Osteocyte (in vitro differentiated cells): ENCODE results near the gene CSNK1G2. TPM values are rescaled to one million over a fixed set of nuclear protein-coding genes. Genes with fewer than 3 reads are reported as not detected.

Experiments
- DNase-seq: peaks from one replicate; pipeline ENCODE4 v3.0.0; 2021; ENCODE audit warnings: mixed read lengths; ENCODE audit not compliant: unreplicated experiment; ENCODE audit errors: extremely low spot score
- H3K27ac Mint-ChIP-seq: one replicate; pipeline ENCODE4 v1.8.0; 2021; ENCODE audit warnings: mild to moderate bottlenecking, mixed read lengths; ENCODE audit not compliant: unreplicated experiment
- H3K27me3 Mint-ChIP-seq: one replicate; pipeline ENCODE4 v1.8.0; 2021; ENCODE audit warnings: mixed read lengths; ENCODE audit not compliant: unreplicated experiment
- H3K36me3 Mint-ChIP-seq: one replicate; pipeline ENCODE4 v1.8.0; 2021; ENCODE audit warnings: mixed read lengths; ENCODE audit not compliant: unreplicated experiment
- H3K4me1 Mint-ChIP-seq: one replicate; pipeline ENCODE4 v1.8.0; 2021; ENCODE audit warnings: mixed read lengths; ENCODE audit not compliant: unreplicated experiment
- H3K4me3 Mint-ChIP-seq: one replicate; pipeline ENCODE4 v1.8.0; 2021; ENCODE audit warnings: mild to moderate bottlenecking, moderate library complexity, mixed read lengths; ENCODE audit not compliant: unreplicated experiment
- H3K9me3 Mint-ChIP-seq: one replicate; pipeline ENCODE4 v1.8.0; 2021; ENCODE audit warnings: mixed read lengths; ENCODE audit not compliant: unreplicated experiment
- total RNA-seq: library from RNA; stranded (reverse); gene quantifications from 2 replicates; pipeline ENCODE4 v1.2.1, GENCODE V29; 2021
- TF ChIP-seq, protein P1 (sequence below): fragments of 200-600 bp; sonication (generic); IDR thresholded peaks from 2 replicates; pipeline ENCODE4 v1.5.0; 2021; ENCODE audit warnings: antibody characterized with exemption, mild to moderate bottlenecking, moderate library complexity

Gene CSNK1G2
- total RNA-seq, 1 donor from 2014 or later: 72.2 TPM

DNA sequence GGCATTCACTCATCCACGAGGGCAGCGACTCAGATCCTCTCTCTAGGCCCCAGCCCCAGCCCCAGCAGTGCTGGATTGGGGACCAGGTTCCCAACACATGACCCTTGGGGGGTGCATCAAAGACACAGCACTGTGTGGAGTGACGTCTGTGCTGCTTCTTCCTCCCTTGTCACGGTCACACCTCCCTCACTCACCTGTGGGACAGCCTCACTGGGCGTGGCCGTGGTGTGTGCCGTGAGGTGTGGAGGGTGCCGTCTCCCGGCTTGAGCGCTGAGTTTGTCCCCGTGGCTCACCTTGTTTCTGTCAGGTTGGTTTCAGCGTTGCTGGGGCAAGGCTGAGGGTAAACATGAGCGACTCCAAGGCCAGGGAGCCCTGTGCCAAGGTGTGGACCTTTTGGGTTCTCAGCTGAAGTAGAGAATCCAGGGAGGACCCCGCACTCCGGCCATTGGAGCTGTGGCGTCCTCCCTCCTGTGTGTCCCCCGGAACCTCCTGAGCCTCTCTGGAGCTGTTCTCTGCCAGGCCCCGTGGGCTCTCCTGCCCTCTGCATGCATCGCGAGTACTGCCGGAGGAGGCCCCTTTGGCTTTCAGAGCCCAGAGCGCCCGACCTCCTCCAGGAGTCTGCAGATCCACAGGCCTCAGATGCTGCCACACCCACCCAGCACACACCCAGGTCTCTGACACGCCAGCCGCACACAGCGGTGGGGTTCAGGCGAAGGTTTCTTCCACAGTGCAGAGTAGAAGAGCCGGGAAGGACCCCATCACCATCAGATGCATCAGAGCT is 33.6 kb downstream of the CSNK1G2 start:
- Mint-ChIP-seq H3K36me3 (peaks cover 6% of the 10 kb centered on the region), H3K4me3 (no peak overlapping the region), H3K27me3 (no peaks in the 10 kb centered on the region), H3K9me3 (no peaks in the 10 kb centered on the region), H3K27ac (no peak overlapping the region), H3K4me1 (no peaks in the 10 kb centered on the region)
- TF ChIP-seq, protein P1, sequence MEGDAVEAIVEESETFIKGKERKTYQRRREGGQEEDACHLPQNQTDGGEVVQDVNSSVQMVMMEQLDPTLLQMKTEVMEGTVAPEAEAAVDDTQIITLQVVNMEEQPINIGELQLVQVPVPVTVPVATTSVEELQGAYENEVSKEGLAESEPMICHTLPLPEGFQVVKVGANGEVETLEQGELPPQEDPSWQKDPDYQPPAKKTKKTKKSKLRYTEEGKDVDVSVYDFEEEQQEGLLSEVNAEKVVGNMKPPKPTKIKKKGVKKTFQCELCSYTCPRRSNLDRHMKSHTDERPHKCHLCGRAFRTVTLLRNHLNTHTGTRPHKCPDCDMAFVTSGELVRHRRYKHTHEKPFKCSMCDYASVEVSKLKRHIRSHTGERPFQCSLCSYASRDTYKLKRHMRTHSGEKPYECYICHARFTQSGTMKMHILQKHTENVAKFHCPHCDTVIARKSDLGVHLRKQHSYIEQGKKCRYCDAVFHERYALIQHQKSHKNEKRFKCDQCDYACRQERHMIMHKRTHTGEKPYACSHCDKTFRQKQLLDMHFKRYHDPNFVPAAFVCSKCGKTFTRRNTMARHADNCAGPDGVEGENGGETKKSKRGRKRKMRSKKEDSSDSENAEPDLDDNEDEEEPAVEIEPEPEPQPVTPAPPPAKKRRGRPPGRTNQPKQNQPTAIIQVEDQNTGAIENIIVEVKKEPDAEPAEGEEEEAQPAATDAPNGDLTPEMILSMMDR: no peak
- no peak for DNase-seq

DNA sequence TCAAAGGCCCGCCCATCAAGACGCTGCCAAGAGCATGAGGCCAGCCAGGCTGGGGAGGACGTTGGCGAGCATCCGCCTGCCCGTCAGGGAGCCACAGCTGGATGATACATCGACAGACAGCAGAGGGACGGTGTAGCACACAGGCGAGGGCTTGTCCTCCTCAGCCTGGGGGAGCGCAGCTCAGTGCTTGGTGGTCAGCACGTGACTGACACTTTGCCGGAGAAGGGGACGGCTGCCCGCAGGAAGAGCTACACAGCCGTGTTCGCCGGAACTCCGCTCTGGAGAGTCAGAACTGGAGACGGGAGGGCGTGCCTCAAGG is 34.1 kb downstream of the CSNK1G2 start:
- Mint-ChIP-seq H3K9me3 (no peaks in the 10 kb centered on the region), H3K27ac (no peak overlapping the region), H3K27me3 (no peaks in the 10 kb centered on the region), H3K4me1 (no peaks in the 10 kb centered on the region), H3K36me3 (peaks cover 6% of the 10 kb centered on the region), H3K4me3 (no peak overlapping the region)
- DNase-seq: no peak
- TF ChIP-seq, protein P1: no peak

DNA sequence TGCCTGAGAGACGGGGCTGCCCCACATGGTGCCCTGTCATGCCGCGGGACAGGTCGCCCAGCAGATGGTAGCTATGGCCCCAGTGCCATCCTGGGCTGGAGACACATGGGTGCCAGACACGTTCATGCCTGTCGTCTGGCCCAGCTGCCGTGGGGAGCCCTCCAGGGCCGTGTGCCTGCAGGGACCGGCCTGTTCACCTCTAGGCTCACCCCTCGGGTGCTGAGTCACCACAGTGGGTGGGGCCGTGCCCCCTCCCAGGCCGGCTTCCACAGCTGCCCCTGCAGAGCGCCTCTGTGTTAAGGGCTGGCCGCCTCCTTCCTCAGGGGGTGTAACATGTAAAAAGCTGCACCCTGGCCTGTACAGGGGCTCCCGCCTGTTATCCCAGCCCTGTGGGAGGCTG is 36.1 kb downstream of the CSNK1G2 start:
- Mint-ChIP-seq H3K4me3 (no peak overlapping the region), H3K4me1 (no peaks in the 10 kb centered on the region), H3K27ac (no peak overlapping the region), H3K27me3 (no peaks in the 10 kb centered on the region), H3K36me3 (peaks cover 12% of the 10 kb centered on the region), H3K9me3 (no peaks in the 10 kb centered on the region)
- TF ChIP-seq, protein P1: no peak
- DNase-seq: no peak

DNA sequence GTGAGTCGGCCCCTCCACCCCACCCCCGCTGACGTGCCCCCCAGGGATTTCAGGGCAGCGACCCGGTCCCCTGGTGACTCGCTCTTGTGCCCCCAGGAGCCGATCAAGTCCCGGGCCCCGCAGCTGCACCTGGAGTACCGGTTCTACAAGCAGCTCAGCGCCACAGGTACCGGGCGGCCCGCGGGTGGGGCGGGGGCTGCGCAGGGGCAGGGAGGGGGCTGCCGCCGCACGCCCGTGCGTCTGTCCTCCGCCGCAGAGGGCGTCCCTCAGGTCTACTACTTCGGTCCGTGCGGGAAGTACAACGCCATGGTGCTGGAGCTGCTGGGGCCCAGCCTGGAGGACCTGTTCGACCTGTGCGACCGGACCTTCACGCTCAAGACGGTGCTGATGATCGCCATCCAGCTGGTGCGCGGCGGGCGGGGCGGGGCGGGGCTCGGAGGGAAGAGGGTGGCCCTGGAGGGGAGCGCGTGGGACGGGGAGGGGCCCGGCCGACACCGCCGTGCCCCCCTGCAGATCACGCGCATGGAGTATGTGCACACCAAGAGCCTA is 37.4 kb downstream of the CSNK1G2 start:
- H3K9me3 Mint-ChIP-seq: no peaks in the 10 kb centered on the region
- H3K27ac Mint-ChIP-seq: no peak overlapping the region
- TF ChIP-seq, protein P1: no peak
- peaks cover 12% of the 10 kb centered on the region for H3K36me3 Mint-ChIP-seq
- no peaks in the 10 kb centered on the region for H3K4me1 Mint-ChIP-seq
- DNase-seq: no peak
- no peaks in the 10 kb centered on the region for H3K27me3 Mint-ChIP-seq
- H3K4me3 Mint-ChIP-seq: no peak overlapping the region

DNA sequence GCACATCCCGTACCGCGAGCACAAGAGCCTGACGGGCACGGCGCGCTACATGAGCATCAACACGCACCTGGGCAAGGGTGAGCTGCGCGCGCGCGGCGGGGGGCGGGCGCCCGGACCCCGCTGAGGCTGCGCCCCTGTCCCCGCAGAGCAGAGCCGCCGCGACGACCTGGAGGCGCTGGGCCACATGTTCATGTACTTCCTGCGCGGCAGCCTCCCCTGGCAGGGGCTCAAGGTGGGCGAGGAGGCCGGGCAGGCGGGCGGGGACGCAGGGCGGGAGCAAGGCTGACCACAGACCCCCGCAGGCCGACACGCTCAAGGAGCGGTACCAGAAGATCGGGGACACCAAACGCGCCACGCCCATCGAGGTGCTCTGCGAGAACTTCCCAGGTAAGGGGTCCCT is 38.0 kb downstream of the CSNK1G2 start:
- no peak for DNase-seq
- H3K9me3 Mint-ChIP-seq: no peaks in the 10 kb centered on the region
- no peaks in the 10 kb centered on the region for H3K4me1 Mint-ChIP-seq
- H3K27ac Mint-ChIP-seq: no peak overlapping the region
- TF ChIP-seq, protein P1: no peak
- peaks cover 13% of the 10 kb centered on the region for H3K36me3 Mint-ChIP-seq
- H3K4me3 Mint-ChIP-seq: no peak overlapping the region
- H3K27me3 Mint-ChIP-seq: no peaks in the 10 kb centered on the region
